ENCODE measurements around the gene PARD3.

DNA sequence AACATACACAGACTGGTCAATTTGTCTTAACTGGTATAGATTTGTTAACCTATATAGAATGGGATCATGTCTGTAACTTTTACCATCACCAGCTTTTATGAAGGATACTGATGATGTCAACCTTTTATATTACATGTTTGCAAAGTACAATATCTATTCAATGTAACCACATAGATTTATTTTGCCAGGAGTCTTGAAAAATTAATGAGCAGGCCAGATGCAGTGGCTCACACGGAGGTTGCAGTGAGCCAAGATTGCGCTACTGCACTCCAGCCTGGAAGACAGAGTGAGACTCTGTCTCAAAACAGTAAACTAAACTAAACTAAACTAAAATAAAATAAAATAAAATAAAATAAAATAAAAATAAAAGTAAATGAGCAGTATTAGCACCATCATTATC is 30.0 kb upstream of the PARD3 start:
- TF ChIP-seq, protein P1, sequence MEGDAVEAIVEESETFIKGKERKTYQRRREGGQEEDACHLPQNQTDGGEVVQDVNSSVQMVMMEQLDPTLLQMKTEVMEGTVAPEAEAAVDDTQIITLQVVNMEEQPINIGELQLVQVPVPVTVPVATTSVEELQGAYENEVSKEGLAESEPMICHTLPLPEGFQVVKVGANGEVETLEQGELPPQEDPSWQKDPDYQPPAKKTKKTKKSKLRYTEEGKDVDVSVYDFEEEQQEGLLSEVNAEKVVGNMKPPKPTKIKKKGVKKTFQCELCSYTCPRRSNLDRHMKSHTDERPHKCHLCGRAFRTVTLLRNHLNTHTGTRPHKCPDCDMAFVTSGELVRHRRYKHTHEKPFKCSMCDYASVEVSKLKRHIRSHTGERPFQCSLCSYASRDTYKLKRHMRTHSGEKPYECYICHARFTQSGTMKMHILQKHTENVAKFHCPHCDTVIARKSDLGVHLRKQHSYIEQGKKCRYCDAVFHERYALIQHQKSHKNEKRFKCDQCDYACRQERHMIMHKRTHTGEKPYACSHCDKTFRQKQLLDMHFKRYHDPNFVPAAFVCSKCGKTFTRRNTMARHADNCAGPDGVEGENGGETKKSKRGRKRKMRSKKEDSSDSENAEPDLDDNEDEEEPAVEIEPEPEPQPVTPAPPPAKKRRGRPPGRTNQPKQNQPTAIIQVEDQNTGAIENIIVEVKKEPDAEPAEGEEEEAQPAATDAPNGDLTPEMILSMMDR (IDR thresholded peaks at IDR 0.05) = no peak
- no peak for TF ChIP-seq POLR2A (IDR thresholded peaks at IDR 0.05)
